H54 (cell line): ENCODE data around the gene MADD.
A peak's percentile ranks its signal among the peaks of the same experiment; 100 is the strongest.

Experiments used
- DNase-seq: peaks from one replicate; pipeline ENCODE4 v3.0.0; 2011; ENCODE audit warnings: low spot score, mixed read lengths; ENCODE audit not compliant: insufficient read length
- FAIRE-seq: peaks from 3 replicates; lab custom pipeline; 2011; peaks lifted over from hg19 to GRCh38; lab: Jason Lieb, UNC
- POLR2A ChIP-seq: IDR thresholded peaks from 2 replicates; pipeline ENCODE4 v1.6.1; 2011; ENCODE audit warnings: low read depth, mild to moderate bottlenecking, low read length

Gene MADD

GRCh38 chr11:47366020-47366490 lies 96.1 kb downstream of the MADD start:
- FAIRE-seq: no peak
- TF ChIP-seq POLR2A: no peak
- no peak for DNase-seq

- DNase-seq (no peak), FAIRE-seq (no peak)
- TF ChIP-seq POLR2A: no peak
Observed at GRCh38 chr11:47369676-47370075, 99.7 kb downstream of the MADD start.

- no peak for FAIRE-seq
- no peak for DNase-seq
- no peak for TF ChIP-seq POLR2A
Observed at GRCh38 chr11:47372422-47372821, 102.5 kb downstream of the MADD start.

- no peak for TF ChIP-seq POLR2A
- DNase-seq (peak; percentile 95), FAIRE-seq (no peak)
Observed at GRCh38 chr11:47373876-47374719, 104.2 kb downstream of the MADD start.

- no peak for DNase-seq
- no peak for FAIRE-seq
- TF ChIP-seq POLR2A: no peak
Observed at GRCh38 chr11:47374720-47375019, 104.7 kb downstream of the MADD start.

- FAIRE-seq: no peak
- no peak for TF ChIP-seq POLR2A
- no peak for DNase-seq
Observed at GRCh38 chr11:47375020-47375419, 105.1 kb downstream of the MADD start.

GRCh38 chr11:47375546-47376085 lies 105.7 kb downstream of the MADD start:
- no peak for TF ChIP-seq POLR2A
- FAIRE-seq (no peak), DNase-seq (no peak)

GRCh38 chr11:47376107-47376524 lies 106.2 kb downstream of the MADD start:
- TF ChIP-seq POLR2A: no peak
- DNase-seq (no peak), FAIRE-seq (no peak)

GRCh38 chr11:47376525-47377371 lies 106.8 kb downstream of the MADD start:
- FAIRE-seq: no peak
- no peak for DNase-seq
- no peak for TF ChIP-seq POLR2A

- DNase-seq: no peak
- TF ChIP-seq POLR2A: no peak
- no peak for FAIRE-seq
Observed at GRCh38 chr11:47377571-47378009, 107.7 kb downstream of the MADD start.

GRCh38 chr11:47378010-47378835 lies 108.3 kb downstream of the MADD start, which contains the start of gene SPI1:
SPI1 (minus strand) TSS chr11:47378547; CDS start chr11:47378353, 194 bp downstream.
- no peak for TF ChIP-seq POLR2A
- FAIRE-seq: no peak

GRCh38 chr11:47378836-47379170 lies 108.9 kb downstream of the MADD start:
- no peak for FAIRE-seq
- no peak for TF ChIP-seq POLR2A
- DNase-seq: no peak

More at GRCh38 chr11:47378010-47378835, 108.3 kb downstream of the MADD start, which contains the start of gene SPI1:
- no peak for DNase-seq

- no peak for TF ChIP-seq POLR2A
- FAIRE-seq: no peak
- no peak for DNase-seq
Observed at GRCh38 chr11:47379317-47379716, 109.4 kb downstream of the MADD start.
